ENCODE results near the gene KCNJ4. TPM values are rescaled to one million over a fixed set of nuclear protein-coding genes. Genes with fewer than 3 reads are reported as not detected.

The KCNJ4 gene
- total RNA-seq, 2 experiments from 2014 or later: not detected

GRCh38 chr22:38456272-38456835 lies 1.4 kb upstream of the KCNJ4 start:
- Histone ChIP-seq H3K36me3 (ENCODE audit: insufficient read depth, low read length) (no peaks in the 10 kb centered on the region), H3K4me1 (ENCODE audit: insufficient read depth, low read length, poor library complexity, severe bottlenecking) (peaks cover 5% of the 10 kb centered on the region), H3K27ac (ENCODE audit: low read depth, low read length, poor library complexity, severe bottlenecking) (no peak overlapping the region), H3K4me2 (ENCODE audit: low read length) (peak overlapping the region; percentile 51), H3K79me2 (ENCODE audit: insufficient read depth, low read depth, low read length) (no peaks in the 10 kb centered on the region), H3K9me3 (ENCODE audit: low read length) (no peaks in the 10 kb centered on the region), H3K4me3 (ENCODE audit: low read depth, low read length, poor library complexity, severe bottlenecking) (peak overlapping the region; percentile 59), H4K20me1 (ENCODE audit: insufficient read depth, low read length) (no peaks in the 10 kb centered on the region), H3K9me2 (ENCODE audit: insufficient read depth, low read length) (no peaks in the 10 kb centered on the region), H2AFZ (ENCODE audit: low read length) (no peak overlapping the region)
- ChIA-PET CTCF (ENCODE audit: unreplicated experiment) (no interaction called here), POLR2A (no interaction called here)
- no peak for TF ChIP-seq EZH2phosphoT487 (IDR thresholded peaks at IDR 0.05; ENCODE audit: borderline replicate concordance, low read depth, low read length)
- TF ChIP-seq CTCF (conservative IDR thresholded peaks at IDR 0.05; ENCODE audit: low read length): no peak
- no TSS peak for BruUV-seq (replicated peaks)
- intact Hi-C loops (cut with micrococcal nuclease; ENCODE audit: unreplicated experiment): no loop called here
- DNase-seq (ENCODE audit: low spot score): no peak

- Histone ChIP-seq H3K9me3 (ENCODE audit: low read length) (no peaks in the 10 kb centered on the region), H2AFZ (ENCODE audit: low read length) (no peak overlapping the region), H3K4me2 (ENCODE audit: low read length) (peak overlapping the region; percentile 51), H3K79me2 (ENCODE audit: insufficient read depth, low read depth, low read length) (no peaks in the 10 kb centered on the region), H3K36me3 (ENCODE audit: insufficient read depth, low read length) (no peaks in the 10 kb centered on the region), H4K20me1 (ENCODE audit: insufficient read depth, low read length) (no peaks in the 10 kb centered on the region), H3K27ac (ENCODE audit: low read depth, low read length, poor library complexity, severe bottlenecking) (no peak overlapping the region), H3K4me3 (ENCODE audit: low read depth, low read length, poor library complexity, severe bottlenecking) (peak overlapping the region; percentile 59), H3K4me1 (ENCODE audit: insufficient read depth, low read length, poor library complexity, severe bottlenecking) (no peaks in the 10 kb centered on the region), H3K9me2 (ENCODE audit: insufficient read depth, low read length) (no peaks in the 10 kb centered on the region)
- CTCF ChIA-PET (ENCODE audit: unreplicated experiment): no interaction called here
- intact Hi-C loops (cut with micrococcal nuclease; ENCODE audit: unreplicated experiment): no loop called here
- POLR2A ChIA-PET: no interaction called here
- peak; percentile 40 for DNase-seq (ENCODE audit: low spot score)
- TF ChIP-seq CTCF (conservative IDR thresholded peaks at IDR 0.05; ENCODE audit: low read length) (no peak), EZH2phosphoT487 (IDR thresholded peaks at IDR 0.05; ENCODE audit: borderline replicate concordance, low read depth, low read length) (no peak)
- no TSS peak for BruUV-seq (replicated peaks)
Observed at GRCh38 chr22:38455530-38456271, 702 bp upstream of the KCNJ4 start.

Data from OCI-LY7 (cell line).